PC-3 (cell line): ENCODE measurements around the gene MYO10. TPM values are rescaled to one million over a fixed set of nuclear protein-coding genes. Genes with fewer than 3 reads are reported as not detected.

Experiments used
- ATAC-seq: fragments of 200-7000 bp; cut with Tn5 transposase; 2 replicates; pipeline ENCODE4 v1.9.1; 2020; ENCODE audit warnings: mild to moderate bottlenecking, moderate library complexity
- BruUV-seq: library from RNA; stranded (reverse); fragments of 400-500 nt; replicated peaks from 2 replicates; lab custom pipeline; 2021; lab: Mats Ljungman, UMichigan
- CTCF ChIA-PET: fragments of 300-600 bp; sonication (Branson Sonifier 250); formaldehyde crosslinking; loops from one replicate; lab custom pipeline; 2022; ENCODE audit warnings: antibody characterized with exemption; lab: Charles Lee
- POLR2A ChIA-PET: fragments of 300-600 bp; sonication (Branson Sonifier 250); formaldehyde crosslinking; loops from one replicate; lab custom pipeline; 2022; ENCODE audit warnings: antibody characterized with exemption; ENCODE audit not compliant: unreplicated experiment; lab: Charles Lee
- DNase-seq: peaks from one replicate; pipeline ENCODE4 v3.0.0-alpha.2; 2015
- H2AFZ ChIP-seq: fragments of 300-600 bp; sonication (generic); 2 replicates; pipeline ENCODE4 v1.6.0; 2016; ENCODE audit warnings: antibody characterized with exemption, low read length
- H3F3A ChIP-seq: fragments of 300-600 bp; sonication (generic); one replicate; pipeline ENCODE4 v1.6.0; 2017; ENCODE audit warnings: antibody characterized with exemption, low read length, control low read depth, mild to moderate bottlenecking; ENCODE audit not compliant: unreplicated experiment
- H3K27ac ChIP-seq: fragments of 300-600 bp; sonication (generic); 2 replicates; pipeline ENCODE4 v1.5.1; 2016; ENCODE audit warnings: mild to moderate bottlenecking, low read length
- H3K27me3 ChIP-seq: fragments of 300-600 bp; sonication (generic); 2 replicates; pipeline ENCODE4 v1.6.1; 2016; ENCODE audit warnings: low read length, mixed read lengths
- H3K36me3 ChIP-seq: fragments of 300-600 bp; sonication (generic); 2 replicates; pipeline ENCODE4 v1.6.1; 2016; ENCODE audit warnings: low read depth, mixed run types, low read length, mixed read lengths
- H3K4me1 ChIP-seq: fragments of 300-600 bp; sonication (generic); 2 replicates; pipeline ENCODE4 v1.5.1; 2016; ENCODE audit warnings: low read length; ENCODE audit not compliant: insufficient read depth
- H3K4me2 ChIP-seq: fragments of 300-600 bp; sonication (generic); 2 replicates; pipeline ENCODE4 v1.6.0; 2016; ENCODE audit warnings: low read length
- H3K4me3 ChIP-seq: fragments of 300-600 bp; sonication (generic); 2 replicates; pipeline ENCODE4 v1.5.1; 2016; ENCODE audit warnings: mild to moderate bottlenecking, low read length, mixed read lengths
- H3K79me2 ChIP-seq: fragments of 300-600 bp; sonication (generic); 2 replicates; pipeline ENCODE4 v1.6.1; 2017; ENCODE audit warnings: low read length, mixed read lengths
- H3K9ac ChIP-seq: fragments of 300-600 bp; sonication (generic); 2 replicates; pipeline ENCODE4 v1.6.0; 2016; ENCODE audit warnings: mild to moderate bottlenecking, low read length
- H3K9me2 ChIP-seq: fragments of 300-600 bp; sonication (generic); replicated peaks from 2 replicates; pipeline ENCODE4 v1.6.1; 2016; ENCODE audit warnings: mixed run types, low read length, mixed read lengths
- H3K9me3 ChIP-seq: fragments of 300-600 bp; sonication (generic); 2 replicates; pipeline ENCODE4 v1.6.1; 2016; ENCODE audit warnings: low read length, mixed read lengths
- H4K20me1 ChIP-seq: fragments of 300-600 bp; sonication (generic); 2 replicates; pipeline ENCODE4 v1.6.1; 2016; ENCODE audit warnings: low read length, mixed read lengths
- CTCF ChIP-seq: fragments of 300-600 bp; sonication (generic); conservative IDR thresholded peaks from 2 replicates; pipeline ENCODE4 v1.5.1; 2017; ENCODE audit warnings: antibody characterized with exemption, low read depth, mild to moderate bottlenecking, low read length
- EZH2 ChIP-seq: fragments of 300-600 bp; sonication (generic); IDR thresholded peaks from one replicate; pipeline ENCODE4 v1.6.1; 2017; ENCODE audit warnings: antibody characterized with exemption, mild to moderate bottlenecking, low read length; ENCODE audit not compliant: unreplicated experiment
- EZH2phosphoT487 ChIP-seq: fragments of 300-600 bp; sonication (generic); IDR thresholded peaks from 2 replicates; pipeline ENCODE4 v1.6.1; 2018; ENCODE audit warnings: mild to moderate bottlenecking, antibody characterized with exemption, low read length, borderline replicate concordance
- intact Hi-C: fragments of 100-400 bp; cut with micrococcal nuclease; formaldehyde crosslinking; loops from 2 replicates; pipeline ENCODE4 v1.9.0; 2023
- total RNA-seq: library from RNA; depleted of rRNA; stranded (reverse); fragments of >200 nt; gene quantifications from 2 replicates; pipeline ENCODE4 v1.2.3, GENCODE V29; 2014

The MYO10 gene
- total RNA-seq, 1 experiment from 2014 or later: 52.3 TPM

- Histone ChIP-seq H3F3A (no peaks in the 10 kb centered on the region), H3K4me2 (no peak overlapping the region), H3K79me2 (no peaks in the 10 kb centered on the region), H3K36me3 (peaks cover 74% of the 10 kb centered on the region), H3K27me3 (no peaks in the 10 kb centered on the region), H2AFZ (no peak overlapping the region), H3K27ac (no peak overlapping the region), H3K4me1 (no peaks in the 10 kb centered on the region), H3K4me3 (no peak overlapping the region), H4K20me1 (no peaks in the 10 kb centered on the region), H3K9me2 (no peaks in the 10 kb centered on the region), H3K9ac (no peak overlapping the region), H3K9me3 (no peaks in the 10 kb centered on the region)
- POLR2A ChIA-PET: no interaction called here
- DNase-seq (no peak), ATAC-seq (no peak)
- BruUV-seq: no TSS peak
- intact Hi-C loops: no loop called here
- TF ChIP-seq EZH2phosphoT487: no peak
- TF ChIP-seq CTCF: no peak
- CTCF ChIA-PET: no interaction called here
Measured at GRCh38 chr5:16669776-16670175, 266.3 kb downstream of the MYO10 start.

- DNase-seq (no peak), ATAC-seq (no peak)
- POLR2A ChIA-PET: no interaction called here
- H3K36me3 ChIP-seq: peaks cover 72% of the 10 kb centered on the region
- no peaks in the 10 kb centered on the region for H3K9me3 ChIP-seq
- BruUV-seq: no TSS peak
- no peak overlapping the region for H2AFZ ChIP-seq
- no peaks in the 10 kb centered on the region for H3F3A ChIP-seq
- no peak overlapping the region for H3K4me3 ChIP-seq
- no peaks in the 10 kb centered on the region for H3K4me1 ChIP-seq
- CTCF ChIA-PET: no interaction called here
- no peaks in the 10 kb centered on the region for H4K20me1 ChIP-seq
- TF ChIP-seq EZH2phosphoT487: no peak
- no peak for TF ChIP-seq EZH2
- TF ChIP-seq CTCF: no peak
- H3K79me2 ChIP-seq: no peaks in the 10 kb centered on the region
- H3K9me2 ChIP-seq: no peaks in the 10 kb centered on the region
- intact Hi-C loops: no loop called here
- no peak overlapping the region for H3K4me2 ChIP-seq
- H3K27me3 ChIP-seq: no peaks in the 10 kb centered on the region
- H3K9ac ChIP-seq: no peak overlapping the region
- no peak overlapping the region for H3K27ac ChIP-seq
Measured at GRCh38 chr5:16668631-16669030, 267.5 kb downstream of the MYO10 start.

- no TSS peak for BruUV-seq
- intact Hi-C loops: no loop called here
- H4K20me1 ChIP-seq: no peaks in the 10 kb centered on the region
Measured at GRCh38 chr5:16668194-16668593, 267.9 kb downstream of the MYO10 start.

More at GRCh38 chr5:16668194-16668593, 267.9 kb downstream of the MYO10 start:
- ChIA-PET POLR2A (no interaction called here), CTCF (no interaction called here)
- H3F3A ChIP-seq: no peaks in the 10 kb centered on the region
- H3K79me2 ChIP-seq: no peaks in the 10 kb centered on the region
- no peak for TF ChIP-seq CTCF
- TF ChIP-seq EZH2: no peak
- TF ChIP-seq EZH2phosphoT487: no peak
- ATAC-seq: no peak
- no peak overlapping the region for H3K27ac ChIP-seq
- H3K27me3 ChIP-seq: no peaks in the 10 kb centered on the region
- no peaks in the 10 kb centered on the region for H3K4me1 ChIP-seq
- H2AFZ ChIP-seq: no peak overlapping the region
- H3K4me2 ChIP-seq: no peak overlapping the region
- DNase-seq: no peak
- no peaks in the 10 kb centered on the region for H3K9me3 ChIP-seq
- no peaks in the 10 kb centered on the region for H3K9me2 ChIP-seq
- peaks cover 67% of the 10 kb centered on the region for H3K36me3 ChIP-seq
- H3K9ac ChIP-seq: no peak overlapping the region
- H3K4me3 ChIP-seq: no peak overlapping the region
